HuH-7.5 (cell line): ENCODE results near the gene PPP2R5A.
"Not testable (repeated sequence)": the region's sequence is repeated elsewhere in the genome, so short reads cannot be mapped to it uniquely, and the experiment has no call there.

Source experiments
- DNase-seq: peaks from one replicate; pipeline ENCODE4 v3.0.0; 2011; ENCODE audit warnings: low spot score

The PPP2R5A gene

GRCh38 chr1:212297338-212297737, 12.1 kb downstream of the PPP2R5A start:
- DNase-seq, result no peak

- no peak for DNase-seq
These were observed 16.4 kb downstream of the PPP2R5A start for GRCh38 chr1:212301580-212301979.

- DNase-seq, result no peak
These were observed 17.7 kb downstream of the PPP2R5A start for GRCh38 chr1:212302745-212303383.

GRCh38 chr1:212305342-212305741, 20.1 kb downstream of the PPP2R5A start:
- no peak for DNase-seq

- not testable (repeated sequence) for DNase-seq
These were observed 20.8 kb downstream of the PPP2R5A start for GRCh38 chr1:212305984-212306452.

GRCh38 chr1:212309967-212310366, 24.8 kb downstream of the PPP2R5A start:
- DNase-seq, result no peak

- DNase-seq, result no peak
These were observed 25.2 kb downstream of the PPP2R5A start for GRCh38 chr1:212310383-212310782.

- DNase-seq, result no peak
These were observed 26.8 kb downstream of the PPP2R5A start for GRCh38 chr1:212311836-212312497.

GRCh38 chr1:212313616-212314015, 28.4 kb downstream of the PPP2R5A start:
- no peak for DNase-seq

GRCh38 chr1:212315184-212315583, 30.0 kb downstream of the PPP2R5A start:
- DNase-seq, result no peak

GRCh38 chr1:212315907-212316306, 30.7 kb downstream of the PPP2R5A start:
- no peak for DNase-seq

GRCh38 chr1:212317916-212318315, 32.7 kb downstream of the PPP2R5A start:
- DNase-seq, result no peak

- DNase-seq, result not testable (repeated sequence)
These were observed 35.8 kb downstream of the PPP2R5A start for GRCh38 chr1:212321031-212321430.

- no peak for DNase-seq
These were observed 37.9 kb downstream of the PPP2R5A start for GRCh38 chr1:212323066-212323465.

- no peak for DNase-seq
These were observed 41.3 kb downstream of the PPP2R5A start for GRCh38 chr1:212326541-212326940.

GRCh38 chr1:212328248-212328647, 43.0 kb downstream of the PPP2R5A start:
- no peak for DNase-seq

- no peak for DNase-seq
These were observed 43.9 kb downstream of the PPP2R5A start for GRCh38 chr1:212329105-212329504.

- no peak for DNase-seq
These were observed 55.9 kb downstream of the PPP2R5A start for GRCh38 chr1:212341090-212341489.

GRCh38 chr1:212344905-212345304, 59.7 kb downstream of the PPP2R5A start:
- no peak for DNase-seq

GRCh38 chr1:212346601-212347000, 61.4 kb downstream of the PPP2R5A start:
- no peak for DNase-seq

GRCh38 chr1:212351588-212352362, 66.6 kb downstream of the PPP2R5A start:
- no peak for DNase-seq

- no peak for DNase-seq
These were observed 68.0 kb downstream of the PPP2R5A start for GRCh38 chr1:212353181-212353580.

- no peak for DNase-seq
These were observed 69.3 kb downstream of the PPP2R5A start for GRCh38 chr1:212354464-212354863.
